ENCODE results near the gene TECTB.

- TF ChIP-seq CTCF (IDR thresholded peaks at IDR 0.05 in 4 of 5, conservative IDR thresholded peaks at IDR 0.05 in 1 of 5) (no peak), POLR2A (IDR thresholded peaks at IDR 0.05) (no peak)
Observed at GRCh38 chr10:112332509-112333228, 49.5 kb downstream of the TECTB start.
